Smooth muscle cell (in vitro differentiated cells): Measurements from ENCODE around the gene PPOX. TPM values are rescaled to one million over a fixed set of nuclear protein-coding genes. Genes with fewer than 3 reads are reported as not detected.

Experiments used
- DNase-seq: peaks from one replicate; lab custom pipeline; 2025; ENCODE audit not compliant: unreplicated experiment; lab: John Stamatoyannopoulos, UW
- H2AFZ ChIP-seq: fragments of 200-600 bp; sonication (generic); 2 replicates; pipeline ENCODE4 v1.6.0; 2016; ENCODE audit warnings: antibody characterized with exemption, low read depth, mild to moderate bottlenecking
- H3F3A ChIP-seq: fragments of 200-600 bp; sonication (generic); 2 replicates; pipeline ENCODE4 v1.6.0; 2017; ENCODE audit warnings: antibody characterized with exemption, low read depth
- H3K27ac ChIP-seq: fragments of 200-600 bp; sonication (generic); 2 replicates; pipeline ENCODE4 v1.5.1; 2016; ENCODE audit warnings: low read depth, mild to moderate bottlenecking
- H3K27me3 ChIP-seq: fragments of 200-600 bp; sonication (generic); 2 replicates; pipeline ENCODE4 v1.6.1; 2016; ENCODE audit warnings: low read depth, mild to moderate bottlenecking
- H3K36me3 ChIP-seq: fragments of 200-600 bp; sonication (generic); 2 replicates; pipeline ENCODE4 v1.5.1; 2016; ENCODE audit warnings: low read depth
- H3K4me1 ChIP-seq: fragments of 200-600 bp; sonication (generic); 2 replicates; pipeline ENCODE4 v1.5.1; 2016; ENCODE audit warnings: low read depth
- H3K4me2 ChIP-seq: fragments of 200-600 bp; sonication (generic); 2 replicates; pipeline ENCODE4 v1.6.0; 2016; ENCODE audit warnings: mild to moderate bottlenecking
- H3K4me3 ChIP-seq: fragments of 200-600 bp; sonication (generic); 2 replicates; pipeline ENCODE4 v1.5.1; 2016; ENCODE audit warnings: mild to moderate bottlenecking
- H3K79me2 ChIP-seq: fragments of 200-600 bp; sonication (generic); 2 replicates; pipeline ENCODE4 v1.6.0; 2016; ENCODE audit warnings: low read depth, mild to moderate bottlenecking
- H3K9ac ChIP-seq: fragments of 200-600 bp; sonication (generic); 2 replicates; pipeline ENCODE4 v1.6.0; 2016; ENCODE audit warnings: low read depth
- H3K9me3 ChIP-seq: fragments of 200-600 bp; sonication (generic); replicated peaks from 2 replicates; pipeline ENCODE4 v1.5.1; 2016; ENCODE audit warnings: low read depth
- H4K20me1 ChIP-seq: fragments of 200-600 bp; sonication (generic); 2 replicates; pipeline ENCODE4 v1.6.0; 2016; ENCODE audit warnings: low read depth
- WGBS: methylation state at CpG from one replicate; pipeline ENCODE4 v1.1.7; 2016; ENCODE audit warnings: low lambda C conversion rate; 5-methylcytosine and 5-hydroxymethylcytosine counted together
- polyA plus RNA-seq: library from polyadenylated mRNA; unstranded; fragments of >200 nt; fragmentation: Nextera tagmentation; extraction: Ambion mirVana; gene quantifications from 2 replicates; pipeline ENCODE4 v1.2.1, GENCODE V29; 2016
- total RNA-seq: library from RNA; depleted of rRNA; stranded (reverse); fragments of >200 nt; gene quantifications from 2 replicates; pipeline ENCODE4 v1.2.3, GENCODE V29; 2014
- TF ChIP-seq, protein P1 (sequence below): fragments of 200-600 bp; sonication (generic); IDR thresholded peaks from 2 replicates; pipeline ENCODE4 v1.5.1; 2017; ENCODE audit warnings: borderline replicate concordance, mild to moderate bottlenecking, antibody characterized with exemption; ENCODE audit not compliant: insufficient read depth, poor library complexity, severe bottlenecking

Gene PPOX
- total and polyA plus RNA-seq, 2 experiments from 2014 or later, result 16.5 to 23.8 TPM

DNA sequence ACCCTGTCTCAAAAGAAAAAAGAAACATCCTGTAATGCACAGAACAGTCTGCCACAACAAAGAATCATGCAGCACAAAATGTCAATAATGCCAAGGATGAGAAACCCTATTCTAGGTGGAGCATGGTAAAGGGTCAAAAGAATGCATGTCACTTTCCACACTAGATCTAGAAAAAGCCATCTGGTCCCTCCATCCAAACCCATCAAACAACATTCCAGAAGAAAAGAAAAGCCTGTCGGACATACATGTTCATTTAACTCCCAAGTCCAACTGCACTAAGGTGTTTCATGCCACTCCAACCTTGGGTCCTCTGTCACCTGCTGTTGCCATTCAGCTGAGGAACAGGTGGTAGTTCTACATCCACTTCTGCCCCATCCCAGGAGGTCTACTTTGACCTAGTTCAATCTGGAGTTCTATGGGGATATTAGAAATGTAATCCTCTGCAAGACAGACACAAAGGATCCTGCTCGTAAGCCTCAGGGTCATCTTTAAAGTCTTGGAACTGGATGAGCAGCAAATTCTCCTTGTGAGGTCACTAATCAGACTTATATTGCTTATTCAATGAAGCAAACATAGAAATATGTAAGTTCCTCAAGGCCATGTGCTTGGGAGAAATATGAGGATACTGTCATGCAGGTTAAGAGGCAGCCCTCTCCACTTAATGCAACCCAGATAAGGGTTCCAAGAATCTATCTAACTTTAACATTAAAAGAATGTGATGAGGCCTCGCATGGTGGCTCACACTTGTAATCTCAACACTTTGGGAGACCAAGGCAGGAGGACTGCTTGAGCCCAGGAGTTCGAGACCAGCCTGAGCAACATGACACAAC, 37.4 kb upstream of the PPOX start:
- peaks cover 19% of the 10 kb centered on the region for H3K4me1 ChIP-seq
- H3K36me3 ChIP-seq, result peaks cover 3% of the 10 kb centered on the region
- H4K20me1 ChIP-seq, result peaks cover 49% of the 10 kb centered on the region
- peaks cover 5% of the 10 kb centered on the region for H3F3A ChIP-seq
- H3K79me2 ChIP-seq, result peaks cover 71% of the 10 kb centered on the region
- TF ChIP-seq, protein P1, sequence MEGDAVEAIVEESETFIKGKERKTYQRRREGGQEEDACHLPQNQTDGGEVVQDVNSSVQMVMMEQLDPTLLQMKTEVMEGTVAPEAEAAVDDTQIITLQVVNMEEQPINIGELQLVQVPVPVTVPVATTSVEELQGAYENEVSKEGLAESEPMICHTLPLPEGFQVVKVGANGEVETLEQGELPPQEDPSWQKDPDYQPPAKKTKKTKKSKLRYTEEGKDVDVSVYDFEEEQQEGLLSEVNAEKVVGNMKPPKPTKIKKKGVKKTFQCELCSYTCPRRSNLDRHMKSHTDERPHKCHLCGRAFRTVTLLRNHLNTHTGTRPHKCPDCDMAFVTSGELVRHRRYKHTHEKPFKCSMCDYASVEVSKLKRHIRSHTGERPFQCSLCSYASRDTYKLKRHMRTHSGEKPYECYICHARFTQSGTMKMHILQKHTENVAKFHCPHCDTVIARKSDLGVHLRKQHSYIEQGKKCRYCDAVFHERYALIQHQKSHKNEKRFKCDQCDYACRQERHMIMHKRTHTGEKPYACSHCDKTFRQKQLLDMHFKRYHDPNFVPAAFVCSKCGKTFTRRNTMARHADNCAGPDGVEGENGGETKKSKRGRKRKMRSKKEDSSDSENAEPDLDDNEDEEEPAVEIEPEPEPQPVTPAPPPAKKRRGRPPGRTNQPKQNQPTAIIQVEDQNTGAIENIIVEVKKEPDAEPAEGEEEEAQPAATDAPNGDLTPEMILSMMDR, result no peak
- H3K9me3 ChIP-seq, result no peaks in the 10 kb centered on the region
- DNase-seq, result no peak
- WGBS, result 92% methylated on average over 4 of the region's 4 CpGs
- peak overlapping the region; percentile 1 for H3K27ac ChIP-seq
- H3K4me3 ChIP-seq, result no peak overlapping the region
- no peak overlapping the region for H3K9ac ChIP-seq
- no peaks in the 10 kb centered on the region for H3K27me3 ChIP-seq
- H3K4me2 ChIP-seq, result no peak overlapping the region
- no peak overlapping the region for H2AFZ ChIP-seq

- Histone ChIP-seq H2AFZ (no peak overlapping the region), H3F3A (peaks cover 5% of the 10 kb centered on the region), H3K9me3 (no peaks in the 10 kb centered on the region), H3K27me3 (no peaks in the 10 kb centered on the region), H3K9ac (no peak overlapping the region), H3K27ac (peak overlapping the region; percentile 1), H3K79me2 (peaks cover 82% of the 10 kb centered on the region), H3K36me3 (peaks cover 3% of the 10 kb centered on the region), H3K4me1 (peaks cover 19% of the 10 kb centered on the region), H3K4me2 (peak overlapping the region; percentile 85), H4K20me1 (peaks cover 50% of the 10 kb centered on the region), H3K4me3 (peak overlapping the region; percentile 65)
- WGBS, result 64% methylated on average over 1 of the region's 1 CpG
- TF ChIP-seq, protein P1, result no peak
- no peak for DNase-seq
Measured at GRCh38 chr1:161130266-161130665, 36.0 kb upstream of the PPOX start.

GRCh38 chr1:161131523-161132409, 34.5 kb upstream of the PPOX start:
- Histone ChIP-seq H3K4me1 (peaks cover 19% of the 10 kb centered on the region), H3K27me3 (no peaks in the 10 kb centered on the region), H3K79me2 (peaks cover 81% of the 10 kb centered on the region), H3K9ac (peak overlapping the region; percentile 95), H3K36me3 (peaks cover 3% of the 10 kb centered on the region), H3K27ac (peak overlapping the region; percentile 93), H3F3A (peaks cover 5% of the 10 kb centered on the region), H3K9me3 (no peaks in the 10 kb centered on the region), H4K20me1 (peaks cover 40% of the 10 kb centered on the region), H2AFZ (peak overlapping the region; percentile 61), H3K4me3 (peak overlapping the region; percentile 65), H3K4me2 (peak overlapping the region; percentile 85)
- 5% methylated on average over 10 of the region's 22 CpGs for WGBS
- TF ChIP-seq, protein P1, result no peak
- DNase-seq, result no peak
